Hepatocyte (in vitro differentiated cells): ENCODE results near the gene HTRA1.

ENCODE experiments used
- EZH2 ChIP-seq: fragments of 200-600 bp; sonication (generic); IDR thresholded peaks from 2 replicates; pipeline ENCODE4 v1.6.1; 2016; ENCODE audit warnings: antibody characterized with exemption, mild to moderate bottlenecking, borderline replicate concordance
- EZH2phosphoT487 ChIP-seq: fragments of 200-600 bp; sonication (generic); IDR thresholded peaks from one replicate; pipeline ENCODE4 v1.6.1; 2018; ENCODE audit warnings: antibody characterized with exemption, mild to moderate bottlenecking, low read depth, moderate library complexity; ENCODE audit not compliant: unreplicated experiment, severe bottlenecking
- TF ChIP-seq, protein P1 (sequence below): fragments of 200-600 bp; sonication (generic); IDR thresholded peaks from 2 replicates; pipeline ENCODE4 v1.5.1; 2016; ENCODE audit warnings: antibody characterized with exemption, mild to moderate bottlenecking; ENCODE audit not compliant: poor library complexity

DNA sequence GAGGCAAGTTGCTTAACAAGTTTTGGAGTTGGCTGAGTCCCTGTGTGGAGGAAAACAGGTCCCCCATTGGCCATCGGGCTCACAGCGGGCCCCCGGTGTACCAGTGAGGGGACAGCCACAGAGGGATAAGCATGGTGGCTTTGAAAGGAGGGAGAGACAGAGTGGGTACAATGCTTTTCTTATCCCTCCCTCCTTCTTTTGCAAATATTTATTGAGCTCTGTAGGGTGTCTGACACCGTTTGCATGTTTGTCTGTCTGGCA is 2.8 kb downstream of the HTRA1 start:
- TF ChIP-seq, protein P1, sequence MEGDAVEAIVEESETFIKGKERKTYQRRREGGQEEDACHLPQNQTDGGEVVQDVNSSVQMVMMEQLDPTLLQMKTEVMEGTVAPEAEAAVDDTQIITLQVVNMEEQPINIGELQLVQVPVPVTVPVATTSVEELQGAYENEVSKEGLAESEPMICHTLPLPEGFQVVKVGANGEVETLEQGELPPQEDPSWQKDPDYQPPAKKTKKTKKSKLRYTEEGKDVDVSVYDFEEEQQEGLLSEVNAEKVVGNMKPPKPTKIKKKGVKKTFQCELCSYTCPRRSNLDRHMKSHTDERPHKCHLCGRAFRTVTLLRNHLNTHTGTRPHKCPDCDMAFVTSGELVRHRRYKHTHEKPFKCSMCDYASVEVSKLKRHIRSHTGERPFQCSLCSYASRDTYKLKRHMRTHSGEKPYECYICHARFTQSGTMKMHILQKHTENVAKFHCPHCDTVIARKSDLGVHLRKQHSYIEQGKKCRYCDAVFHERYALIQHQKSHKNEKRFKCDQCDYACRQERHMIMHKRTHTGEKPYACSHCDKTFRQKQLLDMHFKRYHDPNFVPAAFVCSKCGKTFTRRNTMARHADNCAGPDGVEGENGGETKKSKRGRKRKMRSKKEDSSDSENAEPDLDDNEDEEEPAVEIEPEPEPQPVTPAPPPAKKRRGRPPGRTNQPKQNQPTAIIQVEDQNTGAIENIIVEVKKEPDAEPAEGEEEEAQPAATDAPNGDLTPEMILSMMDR = no peak
- TF ChIP-seq EZH2phosphoT487 = no peak
- no peak for TF ChIP-seq EZH2
